ENCODE measurements around the gene CDRT4.
"Not testable (repeated sequence)": the region's sequence is repeated elsewhere in the genome, so short reads cannot be mapped to it uniquely, and the experiment has no call there.

Gene CDRT4

DNA sequence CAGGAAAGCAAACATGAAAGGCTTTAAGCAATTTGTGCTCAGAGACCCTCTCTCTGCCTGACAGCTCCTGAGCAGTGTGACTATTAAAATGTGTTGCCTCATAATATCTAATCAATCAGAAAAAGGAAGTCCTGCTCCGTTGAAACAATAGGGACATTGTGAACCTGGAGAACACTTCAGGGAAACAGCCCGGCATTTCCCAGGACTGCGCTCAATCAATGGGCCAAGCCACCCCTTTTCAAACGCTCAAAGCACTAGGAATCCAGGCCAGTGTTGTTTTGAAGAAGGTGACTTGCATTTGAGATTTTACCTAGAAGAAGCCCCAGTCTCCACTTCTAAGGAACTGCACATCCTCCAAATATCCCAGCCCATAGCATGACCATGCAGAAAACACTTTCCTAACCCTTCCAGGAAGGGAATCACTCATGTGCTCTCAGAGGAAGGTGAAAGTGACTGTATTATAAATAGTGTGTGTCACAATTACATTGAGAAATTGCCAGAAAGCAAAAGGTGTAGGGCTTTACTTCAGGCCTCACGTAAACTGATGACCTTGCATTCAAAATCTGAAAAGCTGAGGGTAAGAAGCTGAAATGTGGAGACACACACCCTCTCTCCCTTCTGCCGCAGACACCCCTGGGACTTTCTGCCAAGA, 19.4 kb downstream of the CDRT4 start:
- no peak overlapping the region for H3K27ac ChIP-seq
- POLR2A ChIA-PET (ENCODE audit: low non-redundant PET) = no interaction called here
- CTCF ChIA-PET = no interaction called here
- TF ChIP-seq, protein P1, sequence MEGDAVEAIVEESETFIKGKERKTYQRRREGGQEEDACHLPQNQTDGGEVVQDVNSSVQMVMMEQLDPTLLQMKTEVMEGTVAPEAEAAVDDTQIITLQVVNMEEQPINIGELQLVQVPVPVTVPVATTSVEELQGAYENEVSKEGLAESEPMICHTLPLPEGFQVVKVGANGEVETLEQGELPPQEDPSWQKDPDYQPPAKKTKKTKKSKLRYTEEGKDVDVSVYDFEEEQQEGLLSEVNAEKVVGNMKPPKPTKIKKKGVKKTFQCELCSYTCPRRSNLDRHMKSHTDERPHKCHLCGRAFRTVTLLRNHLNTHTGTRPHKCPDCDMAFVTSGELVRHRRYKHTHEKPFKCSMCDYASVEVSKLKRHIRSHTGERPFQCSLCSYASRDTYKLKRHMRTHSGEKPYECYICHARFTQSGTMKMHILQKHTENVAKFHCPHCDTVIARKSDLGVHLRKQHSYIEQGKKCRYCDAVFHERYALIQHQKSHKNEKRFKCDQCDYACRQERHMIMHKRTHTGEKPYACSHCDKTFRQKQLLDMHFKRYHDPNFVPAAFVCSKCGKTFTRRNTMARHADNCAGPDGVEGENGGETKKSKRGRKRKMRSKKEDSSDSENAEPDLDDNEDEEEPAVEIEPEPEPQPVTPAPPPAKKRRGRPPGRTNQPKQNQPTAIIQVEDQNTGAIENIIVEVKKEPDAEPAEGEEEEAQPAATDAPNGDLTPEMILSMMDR (conservative IDR thresholded peaks at IDR 0.05; ENCODE audit: low read depth) = no peak
- no peak for DNase-seq (ENCODE audit: low spot score)

DNA sequence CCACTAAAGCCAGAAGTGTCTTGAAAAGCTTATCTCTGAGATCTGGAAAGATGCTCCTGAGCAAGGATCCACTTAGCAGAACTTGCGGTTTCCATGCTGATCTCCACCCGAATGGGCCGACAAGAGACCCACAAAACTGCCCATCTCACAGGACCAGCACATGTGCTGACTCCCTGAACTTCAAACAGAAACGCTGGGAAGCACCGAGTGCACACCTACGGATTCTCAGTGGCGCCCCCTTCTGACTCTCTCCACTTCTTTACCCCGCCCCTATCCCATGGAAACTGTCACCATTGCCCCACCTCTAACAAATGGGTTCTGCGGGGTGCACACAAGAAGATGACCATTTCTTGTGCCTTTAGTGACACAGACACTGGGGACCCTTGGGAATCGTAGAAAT, 21.4 kb downstream of the CDRT4 start:
- no peak overlapping the region for H3K27ac ChIP-seq
- no peak for DNase-seq (ENCODE audit: low spot score)
- POLR2A ChIA-PET (ENCODE audit: low non-redundant PET) = no interaction called here
- CTCF ChIA-PET = interaction anchor here (0.6 kb wide), 1 partner anchor 414 kb away, joined by 3 read pairs; no protein-coding TSS in a partner anchor
- TF ChIP-seq, protein P1 (conservative IDR thresholded peaks at IDR 0.05; ENCODE audit: low read depth) = no peak

DNA sequence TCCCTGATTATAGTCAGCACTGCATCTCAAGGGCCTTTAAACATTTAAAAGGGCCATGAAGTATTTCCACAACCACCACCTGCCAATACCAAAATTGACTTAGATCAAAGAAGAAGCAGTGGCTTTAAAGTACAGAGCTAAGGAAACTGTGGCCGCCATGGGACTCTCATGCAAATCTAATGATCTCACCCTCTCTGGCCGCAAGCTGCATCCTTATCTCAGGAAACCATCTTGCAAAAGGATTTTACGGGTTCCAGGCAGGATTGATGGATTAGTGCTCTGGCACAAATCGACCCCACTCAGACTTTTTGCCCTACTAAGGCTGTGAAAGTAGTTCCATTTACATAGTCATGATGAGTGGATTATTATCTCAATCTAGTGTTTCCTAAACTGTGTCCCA, 22.6 kb downstream of the CDRT4 start:
- DNase-seq (ENCODE audit: low spot score) = no peak
- CTCF ChIA-PET = no interaction called here
- TF ChIP-seq, protein P1 (conservative IDR thresholded peaks at IDR 0.05; ENCODE audit: low read depth) = no peak
- POLR2A ChIA-PET (ENCODE audit: low non-redundant PET) = no interaction called here
- no peak overlapping the region for H3K27ac ChIP-seq

DNA sequence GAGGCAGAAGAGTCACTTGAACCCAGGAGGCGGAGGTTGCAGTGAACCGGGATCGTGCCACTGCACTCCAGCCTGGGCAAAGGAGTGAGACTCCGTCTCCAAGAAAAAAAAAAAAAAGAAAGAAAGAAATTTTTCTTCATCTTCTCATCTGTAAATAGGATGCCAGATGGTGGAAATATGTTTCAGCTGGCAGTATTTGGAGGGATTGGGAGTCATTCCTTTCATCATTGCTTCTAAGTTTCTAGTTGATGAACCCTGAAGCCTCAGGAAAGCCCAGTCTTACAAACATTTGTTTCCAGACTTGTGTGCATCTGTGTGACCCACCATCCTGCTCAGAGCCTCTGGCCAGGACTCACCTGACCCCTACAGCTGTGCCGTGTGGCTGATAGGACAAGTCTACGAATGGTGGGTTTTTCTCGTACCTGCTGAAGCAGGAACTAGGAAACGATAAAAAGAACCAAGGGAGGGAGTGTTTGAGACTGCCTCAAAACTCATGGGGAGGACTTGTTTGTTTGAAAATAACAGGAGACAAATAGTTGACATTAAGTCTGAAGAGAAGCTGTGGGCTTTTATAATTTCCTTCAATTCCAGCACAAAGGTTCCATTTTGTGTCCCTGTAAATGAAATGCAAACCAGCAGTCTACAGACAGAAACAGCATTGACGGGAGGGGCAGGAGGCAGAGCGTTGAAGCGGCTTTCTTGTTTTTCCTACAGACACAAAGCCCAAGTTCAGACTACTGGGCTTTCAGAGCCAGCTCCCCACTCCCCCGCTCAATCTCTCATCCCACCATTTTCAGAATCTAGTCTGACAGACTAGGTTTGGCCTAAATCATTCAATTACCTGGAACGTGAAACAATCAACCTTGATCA, 24.9 kb downstream of the CDRT4 start:
- ChIA-PET CTCF (interaction anchor here (0.6 to 0.7 kb wide), 3 partner anchors 8 to 271 kb away, joined by 3 to 4 read pairs (median 3); no protein-coding TSS in a partner anchor), POLR2A (ENCODE audit: low non-redundant PET) (no interaction called here)
- TF ChIP-seq, protein P1 (conservative IDR thresholded peaks at IDR 0.05; ENCODE audit: low read depth) = no peak
- H3K27ac ChIP-seq = no peak overlapping the region
- no peak for DNase-seq (ENCODE audit: low spot score)

DNA sequence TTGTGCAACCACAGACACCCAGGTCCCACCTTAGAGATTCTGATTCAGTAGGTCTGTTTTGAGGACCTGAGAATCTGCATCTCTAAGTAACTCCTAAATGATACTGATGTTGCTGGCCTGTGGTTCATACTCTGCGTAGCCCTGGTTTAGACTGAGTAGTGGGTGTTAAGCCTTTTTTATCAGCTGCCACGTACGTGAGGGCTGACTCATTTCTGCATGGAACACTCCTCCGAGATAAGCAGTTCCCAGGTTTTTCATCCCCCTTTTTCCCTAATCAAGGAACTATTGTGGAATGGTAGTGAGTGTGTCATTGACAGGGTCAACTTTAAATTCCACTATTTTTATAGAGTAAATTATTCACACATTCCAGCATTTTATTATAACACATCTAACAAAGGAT, 26.1 kb downstream of the CDRT4 start:
- POLR2A ChIA-PET (ENCODE audit: low non-redundant PET) = no interaction called here
- TF ChIP-seq, protein P1 (conservative IDR thresholded peaks at IDR 0.05; ENCODE audit: low read depth) = no peak
- no peak overlapping the region for H3K27ac ChIP-seq
- DNase-seq (ENCODE audit: low spot score) = no peak
- CTCF ChIA-PET = no interaction called here

DNA sequence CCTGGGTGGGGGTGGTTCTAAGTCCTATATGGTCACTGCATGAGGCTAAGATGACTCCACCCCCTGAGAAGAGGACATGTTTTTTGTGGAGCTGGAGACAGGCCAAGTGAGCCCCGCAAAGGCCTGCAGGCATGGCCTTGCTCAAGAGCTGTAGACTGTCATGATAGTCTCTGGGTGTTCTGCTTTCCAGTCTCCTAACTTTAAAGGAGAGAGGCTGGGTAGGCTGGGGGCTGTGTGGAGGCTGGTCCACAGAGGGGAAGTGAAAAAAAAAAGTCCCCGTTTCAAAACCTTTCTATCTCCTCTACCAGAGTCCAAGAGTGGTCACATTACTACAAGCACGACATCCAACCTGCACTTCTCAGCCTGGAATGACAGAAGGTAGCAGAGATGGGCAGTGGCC, 27.1 kb downstream of the CDRT4 start:
- ChIA-PET POLR2A (ENCODE audit: low non-redundant PET) (no interaction called here), CTCF (interaction anchor here (0.6 kb wide), 1 partner anchor 173 kb away, joined by 4 read pairs; no protein-coding TSS in a partner anchor)
- TF ChIP-seq, protein P1 (conservative IDR thresholded peaks at IDR 0.05; ENCODE audit: low read depth) = no peak
- H3K27ac ChIP-seq = no peak overlapping the region
- DNase-seq (ENCODE audit: low spot score) = no peak

DNA sequence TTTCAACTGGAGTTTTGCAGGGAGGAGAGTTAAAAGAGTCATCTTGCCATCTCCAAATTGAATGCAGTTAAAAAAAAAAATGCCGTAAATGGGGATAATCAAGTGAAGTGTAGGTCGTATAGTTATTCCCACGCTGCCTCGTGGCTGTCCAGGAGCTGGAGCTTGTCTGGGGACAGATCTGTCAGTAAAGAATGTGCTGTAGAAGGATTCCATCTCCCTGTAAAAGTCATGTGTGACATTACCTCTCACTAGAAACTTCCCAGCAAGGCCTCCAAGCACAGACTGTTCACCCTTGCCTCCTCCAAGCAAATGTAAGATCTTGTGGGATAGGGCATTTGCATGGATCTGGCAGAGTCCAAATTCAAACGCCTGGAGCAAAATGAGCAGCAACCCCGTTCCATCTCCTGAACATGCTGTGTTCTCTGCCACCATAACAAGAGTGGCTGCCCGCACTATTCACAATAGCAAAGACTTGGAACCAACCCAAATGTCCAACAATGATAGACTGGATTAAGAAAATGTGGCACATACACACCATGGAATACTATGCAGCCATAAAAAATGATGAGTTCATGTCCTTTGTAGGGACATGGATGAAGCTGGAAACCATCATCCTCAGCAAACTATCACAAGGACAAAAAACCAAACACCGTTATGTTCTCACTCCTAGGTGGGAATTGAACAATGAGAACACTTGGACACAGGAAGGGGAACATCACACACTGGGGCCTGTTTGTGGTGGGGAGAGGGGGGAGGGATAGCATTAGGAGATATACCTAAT, 28.0 kb downstream of the CDRT4 start:
- DNase-seq (ENCODE audit: low spot score); H3K27ac ChIP-seq; CTCF ChIA-PET; POLR2A ChIA-PET (ENCODE audit: low non-redundant PET): not testable (repeated sequence)
